Ishikawa (cell line): Measurements from ENCODE around the gene APOL4.

Experiments used
- EP300 ChIP-seq: IDR thresholded peaks from 2 replicates; pipeline ENCODE4 v1.6.1; 2012; ENCODE audit warnings: borderline replicate concordance
- RAD21 ChIP-seq: IDR thresholded peaks from 2 replicates; pipeline ENCODE4 v1.6.1; 2012; ENCODE audit warnings: low read depth
- TAF1 ChIP-seq: IDR thresholded peaks from 2 replicates; pipeline ENCODE4 v1.6.1; 2012; ENCODE audit warnings: low read depth, mild to moderate bottlenecking
- YY1 ChIP-seq: IDR thresholded peaks from 2 replicates; pipeline ENCODE4 v1.6.1; 2012; ENCODE audit warnings: low read depth
- TF ChIP-seq, protein P1 (sequence below): IDR thresholded peaks from 2 replicates; pipeline ENCODE4 v1.6.1; 2012; ENCODE audit warnings: low read depth, mild to moderate bottlenecking
- TF ChIP-seq, protein P2 (sequence below): IDR thresholded peaks from 2 replicates; pipeline ENCODE4 v1.6.1; 2012

DNA sequence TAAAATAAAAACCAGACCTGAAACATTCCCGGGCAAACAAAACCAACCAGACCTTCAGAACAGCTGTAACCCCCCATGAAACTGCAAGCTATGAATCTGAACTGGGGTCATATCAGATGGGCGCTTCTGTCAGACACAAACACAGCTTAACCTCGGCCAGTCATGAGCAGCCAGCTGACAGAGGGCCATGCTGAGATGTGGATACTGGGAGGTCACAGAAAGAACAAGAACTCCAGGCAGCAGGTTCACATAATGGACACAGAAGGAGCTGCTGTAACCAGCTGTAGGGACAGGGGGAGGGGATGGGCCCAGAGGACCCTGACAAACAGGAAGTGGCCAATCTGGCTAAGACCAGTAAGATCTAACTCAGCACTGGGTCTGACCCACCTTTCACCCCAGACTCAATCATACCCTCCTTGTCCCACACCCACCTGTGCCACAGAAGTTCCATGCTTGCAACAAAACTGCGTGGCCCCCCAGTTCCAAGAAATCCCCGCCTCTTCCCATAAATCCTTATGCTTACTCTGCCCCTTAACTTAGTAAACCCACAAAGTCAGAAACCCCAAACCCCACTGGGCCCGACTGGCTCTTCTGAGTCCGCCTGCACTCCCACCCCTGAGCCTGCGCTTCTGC lies 4.0 kb downstream of the APOL4 start:
- TF ChIP-seq, protein P1, sequence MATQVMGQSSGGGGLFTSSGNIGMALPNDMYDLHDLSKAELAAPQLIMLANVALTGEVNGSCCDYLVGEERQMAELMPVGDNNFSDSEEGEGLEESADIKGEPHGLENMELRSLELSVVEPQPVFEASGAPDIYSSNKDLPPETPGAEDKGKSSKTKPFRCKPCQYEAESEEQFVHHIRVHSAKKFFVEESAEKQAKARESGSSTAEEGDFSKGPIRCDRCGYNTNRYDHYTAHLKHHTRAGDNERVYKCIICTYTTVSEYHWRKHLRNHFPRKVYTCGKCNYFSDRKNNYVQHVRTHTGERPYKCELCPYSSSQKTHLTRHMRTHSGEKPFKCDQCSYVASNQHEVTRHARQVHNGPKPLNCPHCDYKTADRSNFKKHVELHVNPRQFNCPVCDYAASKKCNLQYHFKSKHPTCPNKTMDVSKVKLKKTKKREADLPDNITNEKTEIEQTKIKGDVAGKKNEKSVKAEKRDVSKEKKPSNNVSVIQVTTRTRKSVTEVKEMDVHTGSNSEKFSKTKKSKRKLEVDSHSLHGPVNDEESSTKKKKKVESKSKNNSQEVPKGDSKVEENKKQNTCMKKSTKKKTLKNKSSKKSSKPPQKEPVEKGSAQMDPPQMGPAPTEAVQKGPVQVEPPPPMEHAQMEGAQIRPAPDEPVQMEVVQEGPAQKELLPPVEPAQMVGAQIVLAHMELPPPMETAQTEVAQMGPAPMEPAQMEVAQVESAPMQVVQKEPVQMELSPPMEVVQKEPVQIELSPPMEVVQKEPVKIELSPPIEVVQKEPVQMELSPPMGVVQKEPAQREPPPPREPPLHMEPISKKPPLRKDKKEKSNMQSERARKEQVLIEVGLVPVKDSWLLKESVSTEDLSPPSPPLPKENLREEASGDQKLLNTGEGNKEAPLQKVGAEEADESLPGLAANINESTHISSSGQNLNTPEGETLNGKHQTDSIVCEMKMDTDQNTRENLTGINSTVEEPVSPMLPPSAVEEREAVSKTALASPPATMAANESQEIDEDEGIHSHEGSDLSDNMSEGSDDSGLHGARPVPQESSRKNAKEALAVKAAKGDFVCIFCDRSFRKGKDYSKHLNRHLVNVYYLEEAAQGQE, result no peak
- TF ChIP-seq, protein P2, sequence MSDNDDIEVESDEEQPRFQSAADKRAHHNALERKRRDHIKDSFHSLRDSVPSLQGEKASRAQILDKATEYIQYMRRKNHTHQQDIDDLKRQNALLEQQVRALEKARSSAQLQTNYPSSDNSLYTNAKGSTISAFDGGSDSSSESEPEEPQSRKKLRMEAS, result no peak
- TF ChIP-seq TAF1 (no peak), YY1 (no peak), EP300 (no peak), RAD21 (no peak)
